Measurements from ENCODE around the gene TAC3.

- TF ChIP-seq TAF1 (IDR thresholded peaks at IDR 0.05; ENCODE audit: low read depth, low read length), result no peak
- TF ChIP-seq POLR2A (IDR thresholded peaks at IDR 0.05; ENCODE audit: low read depth, low read length), result no peak
- no peak for TF ChIP-seq POLR2AphosphoS5 (IDR thresholded peaks at IDR 0.05; ENCODE audit: low read depth, low read length)
- TF ChIP-seq POU2F2 (IDR thresholded peaks at IDR 0.05; ENCODE audit: low read depth, low read length), result no peak
Observed at GRCh38 chr12:56990648-56991318, 25.5 kb downstream of the TAC3 start.

All from GM12891 (cell line).